Thymus (tissue), 11 donors: ENCODE results near the gene MRTFB. TPM values are rescaled to one million over a fixed set of nuclear protein-coding genes. Genes with fewer than 3 reads are reported as not detected.

Experiments used
- DNase-seq, 9 donors: peaks; one replicate each; pipeline ENCODE4 v3.0.0-alpha.2; 2013; ENCODE audit warnings: low spot score in 9 of 9, low read depth in 6 of 9, missing footprints in 1 of 9
- H3K27ac ChIP-seq, 2 donors: one replicate each; pipeline ENCODE4 v1.5.1; 2013; ENCODE audit warnings: control low read depth in 1 of 2, low read depth in 1 of 2, low read length in 1 of 2, mild to moderate bottlenecking in 1 of 2, moderate library complexity in 1 of 2
- H3K27me3 ChIP-seq, 2 donors: one replicate each; pipeline ENCODE4 v1.5.1; 2013; ENCODE audit warnings: low read length in 1 of 2; ENCODE audit not compliant: control insufficient read depth in 2 of 2, insufficient read depth in 1 of 2
- H3K36me3 ChIP-seq, 2 donors: one replicate each; pipeline ENCODE4 v1.5.1; 2013; ENCODE audit warnings: low read length in 1 of 2, mild to moderate bottlenecking in 1 of 2, moderate library complexity in 1 of 2; ENCODE audit not compliant: control insufficient read depth in 2 of 2, insufficient read depth in 2 of 2
- H3K4me1 ChIP-seq, 2 donors: one replicate each; pipeline ENCODE4 v1.5.1; 2013; ENCODE audit warnings: low read length in 2 of 2; ENCODE audit not compliant: control insufficient read depth in 2 of 2, insufficient read depth in 2 of 2
- H3K4me3 ChIP-seq, 2 donors: one replicate each; pipeline ENCODE4 v1.5.1; 2013; ENCODE audit warnings: low read length in 2 of 2, control low read depth in 1 of 2, mild to moderate bottlenecking in 1 of 2
- H3K9me3 ChIP-seq, 2 donors: one replicate each; pipeline ENCODE4 v1.5.1; 2013; ENCODE audit warnings: low read length in 1 of 2, mild to moderate bottlenecking in 1 of 2; ENCODE audit not compliant: control insufficient read depth in 2 of 2, insufficient read depth in 1 of 2
- WGBS: extraction: QIAGEN DNeasy Blood & Tissue Kit; methylation state at CpG from one replicate; pipeline ENCODE4 v1.1.7; 2013; 5-methylcytosine and 5-hydroxymethylcytosine counted together
- polyA plus RNA-seq: library from polyadenylated mRNA; stranded (reverse); fragments of 200-250 nt; gene quantifications from one replicate; pipeline ENCODE4 v1.2.3, GENCODE V29; 2013
- total RNA-seq: library from RNA; stranded (reverse); fragments of 120-200 nt; gene quantifications from one replicate; pipeline ENCODE4 v1.2.4, GENCODE V29; 2013
- donor health status: healthy.

Gene MRTFB
- total and polyA plus RNA-seq, 2 donors: 8.3 to 10.7 TPM

GRCh38 chr16:14241631-14242030 lies 170.5 kb downstream of the MRTFB start:
- Histone ChIP-seq H3K36me3 (peaks cover 15 to 35% of the 10 kb centered on the region in 2 donors), H3K9me3 (no peaks in the 10 kb centered on the region), H3K4me3 (no peak overlapping the region), H3K27ac (no peak overlapping the region), H3K27me3 (no peaks in the 10 kb centered on the region), H3K4me1 (no peaks in the 10 kb centered on the region)
- WGBS: 96% methylated on average over 3 of the region's 3 CpGs
- DNase-seq: no peak

GRCh38 chr16:14242769-14243168 lies 171.7 kb downstream of the MRTFB start:
- H3K27ac ChIP-seq: no peak overlapping the region
- H3K9me3 ChIP-seq: no peaks in the 10 kb centered on the region
- H3K4me1 ChIP-seq: no peaks in the 10 kb centered on the region
- WGBS: 99% methylated on average over 3 of the region's 3 CpGs
- H3K36me3 ChIP-seq: peaks cover 27 to 44% of the 10 kb centered on the region in 2 donors
- H3K27me3 ChIP-seq: no peaks in the 10 kb centered on the region
- H3K4me3 ChIP-seq: no peak overlapping the region
- no peak for DNase-seq

GRCh38 chr16:14244196-14245010 lies 173.3 kb downstream of the MRTFB start:
- DNase-seq: no peak
- Histone ChIP-seq H3K9me3 (no peaks in the 10 kb centered on the region), H3K27me3 (no peaks in the 10 kb centered on the region), H3K27ac (no peak overlapping the region), H3K4me1 (no peaks in the 10 kb centered on the region), H3K36me3 (peaks cover 30 to 48% of the 10 kb centered on the region in 2 donors), H3K4me3 (no peak overlapping the region)
- WGBS: 97% methylated on average over 4 of the region's 4 CpGs

GRCh38 chr16:14248791-14249190 lies 177.7 kb downstream of the MRTFB start:
- Histone ChIP-seq H3K9me3 (no peaks in the 10 kb centered on the region), H3K27me3 (no peaks in the 10 kb centered on the region), H3K27ac (no peak overlapping the region), H3K4me1 (no peaks in the 10 kb centered on the region), H3K4me3 (no peak overlapping the region), H3K36me3 (peaks cover 39 to 65% of the 10 kb centered on the region in 2 donors)
- DNase-seq: no peak
- 96% methylated on average over 5 of the region's 5 CpGs for WGBS

- no peaks in the 10 kb centered on the region for H3K9me3 ChIP-seq
- H3K4me3 ChIP-seq: no peak overlapping the region
- DNase-seq: peak in 8 of 9 donors; percentile 33 to 73 (median 49)
- H3K27me3 ChIP-seq: no peaks in the 10 kb centered on the region
- H3K4me1 ChIP-seq: no peaks in the 10 kb centered on the region
- no peak overlapping the region for H3K27ac ChIP-seq
- peaks cover 39 to 71% of the 10 kb centered on the region in 2 donors for H3K36me3 ChIP-seq
- 67% methylated on average over 7 of the region's 7 CpGs for WGBS
Observed at GRCh38 chr16:14249291-14250032, 178.3 kb downstream of the MRTFB start.

- Histone ChIP-seq H3K36me3 (peaks cover 33 to 61% of the 10 kb centered on the region in 2 donors), H3K9me3 (no peaks in the 10 kb centered on the region), H3K4me3 (no peak overlapping the region), H3K27ac (no peak overlapping the region), H3K4me1 (no peaks in the 10 kb centered on the region), H3K27me3 (no peaks in the 10 kb centered on the region)
- DNase-seq: no peak
- WGBS: 96% methylated on average over 2 of the region's 2 CpGs
Observed at GRCh38 chr16:14251419-14251818, 180.3 kb downstream of the MRTFB start.

- H3K27ac ChIP-seq: no peak overlapping the region
- H3K9me3 ChIP-seq: no peaks in the 10 kb centered on the region
- peaks cover 19 to 48% of the 10 kb centered on the region in 2 donors for H3K36me3 ChIP-seq
Observed at GRCh38 chr16:14252860-14253259, 181.7 kb downstream of the MRTFB start.

GRCh38 chr16:14263011-14263410 lies 191.9 kb downstream of the MRTFB start:
- H3K36me3 ChIP-seq: peaks cover 25 to 27% of the 10 kb centered on the region in 2 donors
- no peak overlapping the region for H3K4me3 ChIP-seq
- H3K27ac ChIP-seq: no peak overlapping the region
- 97% methylated on average over 5 of the region's 5 CpGs for WGBS
- no peaks in the 10 kb centered on the region for H3K9me3 ChIP-seq
- DNase-seq: no peak
- no peaks in the 10 kb centered on the region for H3K27me3 ChIP-seq
- H3K4me1 ChIP-seq: no peaks in the 10 kb centered on the region

More at GRCh38 chr16:14252860-14253259, 181.7 kb downstream of the MRTFB start:
- no peak overlapping the region for H3K4me3 ChIP-seq
- no peak for DNase-seq
- no peaks in the 10 kb centered on the region for H3K4me1 ChIP-seq
- H3K27me3 ChIP-seq: no peaks in the 10 kb centered on the region

- H3K27ac ChIP-seq: no peak overlapping the region
- no peaks in the 10 kb centered on the region for H3K9me3 ChIP-seq
- no peaks in the 10 kb centered on the region for H3K27me3 ChIP-seq
- DNase-seq: no peak
- peaks cover 21 to 24% of the 10 kb centered on the region in 2 donors for H3K36me3 ChIP-seq
- no peak overlapping the region for H3K4me3 ChIP-seq
- no peaks in the 10 kb centered on the region for H3K4me1 ChIP-seq
- WGBS: 99% methylated on average over 8 of the region's 8 CpGs
Observed at GRCh38 chr16:14263769-14264168, 192.7 kb downstream of the MRTFB start.
